Large intestine (tissue), 3 donors: ENCODE measurements around the gene POU6F2. TPM values are rescaled to one million over a fixed set of nuclear protein-coding genes. Genes with fewer than 3 reads are reported as not detected.

Experiments used
- DNase-seq, 2 donors: peaks; one replicate each; pipeline versions ENCODE4 v3.0.0 to v3.0.0-alpha.2; 2013
- H3K27ac ChIP-seq: one replicate; pipeline ENCODE4 v1.5.1; 2013; ENCODE audit warnings: low read length
- H3K27me3 ChIP-seq: 2 replicates; pipeline ENCODE4 v1.6.1; 2013; ENCODE audit warnings: low read length; ENCODE audit not compliant: control insufficient read depth, insufficient read depth
- H3K36me3 ChIP-seq: 2 replicates; pipeline ENCODE4 v1.6.1; 2013; ENCODE audit warnings: low read length; ENCODE audit not compliant: control insufficient read depth, insufficient read depth
- H3K4me1 ChIP-seq: one replicate; pipeline ENCODE4 v1.6.1; 2013; ENCODE audit warnings: low read length; ENCODE audit not compliant: control insufficient read depth, insufficient read depth
- H3K4me3 ChIP-seq: one replicate; pipeline ENCODE4 v1.5.1; 2013; ENCODE audit warnings: low read length
- H3K9me3 ChIP-seq: one replicate; pipeline ENCODE4 v1.6.1; 2013; ENCODE audit warnings: mild to moderate bottlenecking, low read depth, low read length, moderate library complexity; ENCODE audit not compliant: control insufficient read depth
- WGBS: methylation state at CpG from one replicate; pipeline ENCODE4 v1.1.5; 2013; ENCODE audit warnings: low lambda C conversion rate; ENCODE audit not compliant: insufficient coverage; 5-methylcytosine and 5-hydroxymethylcytosine counted together
- polyA plus RNA-seq: library from polyadenylated mRNA; unstranded; fragments of 120-200 nt; gene quantifications from one replicate; pipeline ENCODE4 v1.2.1, GENCODE V29; 2013

Gene POU6F2
- polyA plus RNA-seq, 1 donor: 0.19 TPM

DNA sequence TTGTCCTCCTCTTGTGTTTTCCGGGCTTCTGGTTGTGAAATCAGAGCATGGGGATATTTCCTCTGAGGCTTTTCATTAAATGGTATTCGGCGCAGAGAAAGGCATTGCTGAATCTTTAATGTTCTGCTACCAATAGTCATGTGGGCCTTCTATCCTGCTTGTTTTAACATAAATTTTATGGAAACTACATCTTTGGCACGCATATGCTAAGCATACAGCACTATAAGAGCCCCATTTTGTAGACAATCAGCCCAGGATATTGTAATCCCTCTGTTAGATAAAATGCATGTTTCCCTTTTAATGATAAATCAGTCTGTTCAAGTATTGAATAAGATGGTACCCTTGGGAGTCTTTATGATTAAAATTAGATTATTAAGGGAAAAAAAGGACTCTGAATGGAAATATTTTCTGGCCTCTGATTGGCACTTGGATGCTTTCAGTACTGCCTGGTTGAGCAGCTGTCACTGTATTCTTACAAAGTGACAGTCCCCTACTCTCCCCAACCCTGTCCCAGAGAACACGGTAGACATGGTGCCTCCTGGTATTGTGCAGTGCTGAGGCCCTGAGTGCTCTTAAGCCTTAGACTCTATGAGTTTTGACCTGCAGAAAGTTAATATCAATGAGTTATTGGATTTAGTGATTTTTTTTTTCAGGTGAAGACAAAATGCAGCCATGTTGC, 256.3 kb downstream of the POU6F2 start:
- H3K4me3 ChIP-seq: no peak overlapping the region
- peaks cover 3% of the 10 kb centered on the region for H3K27me3 ChIP-seq
- H3K9me3 ChIP-seq: no peaks in the 10 kb centered on the region
- DNase-seq: no peak
- no peaks in the 10 kb centered on the region for H3K36me3 ChIP-seq
- no peaks in the 10 kb centered on the region for H3K4me1 ChIP-seq
- H3K27ac ChIP-seq: no peak overlapping the region
- WGBS: 83% methylated on average over 1 of the region's 5 CpGs

DNA sequence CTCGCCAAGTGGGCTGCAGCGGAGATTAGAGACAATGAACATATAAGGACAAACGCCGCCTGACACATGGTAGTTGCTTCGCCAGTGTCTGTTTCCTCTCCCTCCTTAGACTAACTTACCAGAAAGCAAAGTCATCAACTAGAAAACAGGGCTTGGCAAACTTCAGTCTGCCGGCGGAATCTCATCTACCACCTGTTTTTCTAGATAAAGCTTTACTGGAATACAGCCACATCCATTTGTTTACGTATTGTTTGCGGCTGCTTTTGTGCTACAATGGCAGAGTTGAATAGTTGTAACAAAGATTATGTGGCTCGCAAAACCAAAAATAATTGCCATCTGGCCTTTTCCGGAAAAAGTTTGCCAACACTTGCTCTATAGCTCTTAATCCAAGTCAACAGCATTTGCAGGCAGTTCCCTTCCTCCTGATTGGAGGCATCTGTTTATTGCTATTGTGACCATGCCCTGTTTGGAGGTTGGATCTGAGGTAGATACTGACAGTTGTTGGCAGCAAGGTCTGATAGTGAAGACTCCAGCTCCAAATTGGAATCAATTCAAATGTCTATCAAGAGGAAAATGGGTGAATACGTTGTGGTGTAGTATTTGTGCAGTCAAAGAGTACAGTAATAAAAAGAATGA, 260.6 kb downstream of the POU6F2 start:
- H3K27me3 ChIP-seq: peaks cover 6% of the 10 kb centered on the region

DNA sequence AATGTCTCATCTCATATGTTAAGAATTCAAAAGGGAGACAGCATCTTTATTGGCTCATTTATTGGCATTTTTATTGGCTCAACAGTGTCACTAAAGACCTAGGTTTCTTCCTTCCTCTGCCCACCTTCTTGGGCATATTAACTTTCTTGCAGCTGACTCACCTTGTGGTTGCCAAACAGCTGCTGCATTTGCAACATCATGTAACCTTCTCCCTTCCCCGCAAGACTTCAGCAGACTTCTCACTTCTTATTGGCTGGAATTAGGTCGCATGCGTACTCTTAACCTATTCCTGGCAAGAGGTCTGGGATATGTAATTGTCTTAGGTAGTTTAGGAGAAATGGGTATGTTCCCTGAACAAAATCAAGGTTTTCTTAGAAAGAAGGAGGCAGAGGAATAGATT, 263.2 kb downstream of the POU6F2 start:
- H3K27ac ChIP-seq: no peak overlapping the region
- WGBS: 85% methylated on average over 2 of the region's 3 CpGs

More for the DNA sequence above, 260.6 kb downstream of the POU6F2 start:
- no peaks in the 10 kb centered on the region for H3K4me1 ChIP-seq
- no peak overlapping the region for H3K4me3 ChIP-seq
- no peak overlapping the region for H3K27ac ChIP-seq
- DNase-seq: no peak
- H3K36me3 ChIP-seq: no peaks in the 10 kb centered on the region
- H3K9me3 ChIP-seq: no peaks in the 10 kb centered on the region
- 100% methylated on average over 1 of the region's 12 CpGs for WGBS

DNA sequence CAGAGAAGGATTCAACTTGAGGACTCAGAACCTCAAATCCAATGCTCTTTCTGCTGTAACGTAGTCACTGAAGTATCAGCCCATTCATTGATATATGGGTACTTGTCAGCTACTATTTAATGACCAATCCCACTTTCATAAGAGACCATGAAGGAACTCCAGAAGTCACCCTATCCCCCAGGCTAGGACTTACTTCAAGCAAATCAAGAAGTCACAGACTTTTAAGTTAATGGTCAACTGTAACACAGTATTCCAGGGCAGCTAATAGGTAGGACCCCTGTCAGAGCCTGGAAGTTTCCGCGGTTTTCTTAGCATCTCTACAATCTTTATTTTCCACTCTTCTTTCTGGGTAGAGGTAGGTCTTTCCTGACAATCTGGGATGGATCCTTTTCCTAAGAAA, 269.9 kb downstream of the POU6F2 start:
- Histone ChIP-seq H3K4me3 (no peak overlapping the region), H3K36me3 (no peaks in the 10 kb centered on the region), H3K27me3 (peaks cover 9% of the 10 kb centered on the region), H3K9me3 (no peaks in the 10 kb centered on the region), H3K4me1 (no peaks in the 10 kb centered on the region), H3K27ac (no peak overlapping the region)
- no peak for DNase-seq
- WGBS: no CpG with 5 or more reads among the region's 3 CpGs

More for the DNA sequence above, 263.2 kb downstream of the POU6F2 start:
- H3K36me3 ChIP-seq: no peaks in the 10 kb centered on the region
- H3K4me1 ChIP-seq: no peaks in the 10 kb centered on the region
- DNase-seq: no peak
- H3K9me3 ChIP-seq: no peaks in the 10 kb centered on the region
- no peak overlapping the region for H3K4me3 ChIP-seq
- peaks cover 4% of the 10 kb centered on the region for H3K27me3 ChIP-seq

DNA sequence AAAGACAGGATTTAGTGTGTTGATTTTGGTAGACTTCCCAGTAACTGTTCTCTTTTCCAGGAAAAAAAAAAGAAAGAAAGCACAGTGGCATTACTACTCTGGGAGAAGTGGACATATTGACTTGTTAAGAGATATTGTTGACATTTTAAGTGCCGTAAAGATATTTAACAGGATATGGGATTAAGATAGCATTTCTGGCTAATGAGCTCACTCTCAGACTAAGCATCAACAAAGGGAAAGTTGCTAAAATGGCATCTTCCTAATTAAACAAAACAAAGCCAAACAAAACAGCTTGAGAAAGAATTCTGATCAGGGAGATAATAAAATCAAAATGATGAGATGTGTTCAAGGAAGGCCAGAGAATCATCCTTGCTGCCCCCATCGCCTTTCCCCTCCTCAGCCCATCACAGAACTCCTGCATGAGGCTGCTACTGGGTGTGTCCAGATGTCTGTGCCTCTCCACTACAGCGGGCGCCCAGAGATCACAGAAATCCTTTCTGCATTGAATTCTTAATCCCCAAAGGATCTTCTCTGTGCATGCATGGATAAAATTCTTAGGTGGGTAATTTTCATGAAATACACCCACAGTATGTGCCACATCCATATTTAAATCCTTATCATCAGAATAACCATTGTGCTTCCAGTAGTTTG, 270.5 kb downstream of the POU6F2 start:
- Histone ChIP-seq H3K4me1 (no peaks in the 10 kb centered on the region), H3K27ac (no peak overlapping the region), H3K27me3 (peaks cover 11% of the 10 kb centered on the region), H3K4me3 (no peak overlapping the region), H3K9me3 (no peaks in the 10 kb centered on the region), H3K36me3 (no peaks in the 10 kb centered on the region)
- WGBS: 38% methylated on average over 1 of the region's 4 CpGs
- no peak for DNase-seq

DNA sequence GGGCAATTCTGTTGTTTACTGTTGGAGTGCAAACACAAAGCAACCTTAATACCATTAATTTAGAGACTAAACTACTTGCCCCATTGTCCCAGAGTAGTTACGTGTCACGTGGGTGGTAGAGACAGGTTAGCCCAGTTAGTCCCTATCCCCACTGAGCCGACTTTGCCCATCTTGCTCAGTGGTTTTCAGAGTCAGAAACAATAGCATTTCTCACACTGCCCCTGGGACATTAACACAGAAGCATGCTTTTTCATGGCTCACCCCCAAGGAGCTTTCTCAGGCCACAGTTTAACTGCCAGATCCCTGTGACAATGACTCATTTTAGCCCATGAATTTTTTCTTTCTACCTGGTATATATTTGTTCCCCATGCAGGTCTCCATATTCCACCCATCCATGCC, 271.0 kb downstream of the POU6F2 start:
- no CpG with 5 or more reads among the region's 3 CpGs for WGBS
- H3K27ac ChIP-seq: no peak overlapping the region
- H3K4me3 ChIP-seq: no peak overlapping the region
- H3K9me3 ChIP-seq: no peaks in the 10 kb centered on the region
- H3K27me3 ChIP-seq: peaks cover 9% of the 10 kb centered on the region
- DNase-seq: no peak
- H3K4me1 ChIP-seq: no peaks in the 10 kb centered on the region
- H3K36me3 ChIP-seq: no peaks in the 10 kb centered on the region

DNA sequence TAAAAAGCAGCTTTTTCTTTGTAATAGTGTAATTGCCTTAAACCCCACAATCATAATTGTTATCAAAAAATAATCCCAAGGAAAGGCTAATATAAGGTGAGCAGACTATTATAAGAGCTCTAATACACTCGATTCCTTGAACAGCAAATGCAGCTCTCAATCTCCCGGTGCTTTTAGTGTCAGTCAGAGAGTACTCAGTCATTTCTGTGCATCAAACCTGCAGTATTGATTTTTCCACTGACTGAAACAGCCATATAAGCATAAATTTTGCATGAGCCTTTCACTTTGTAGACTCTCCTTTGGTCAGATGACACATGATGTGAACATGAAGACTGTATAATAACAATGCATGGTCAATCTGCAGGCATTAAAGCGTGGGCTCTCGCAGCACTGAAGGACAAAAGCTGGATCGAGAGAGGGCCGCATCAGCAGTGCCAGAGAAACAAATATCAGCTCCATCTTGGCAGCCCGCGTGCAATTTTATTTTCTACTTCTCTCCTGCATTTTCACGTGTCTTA, 272.0 kb downstream of the POU6F2 start:
- WGBS: 80% methylated on average over 1 of the region's 9 CpGs
- H3K36me3 ChIP-seq: no peaks in the 10 kb centered on the region
- no peak overlapping the region for H3K4me3 ChIP-seq
- H3K9me3 ChIP-seq: no peaks in the 10 kb centered on the region
- DNase-seq: no peak
- peaks cover 9% of the 10 kb centered on the region for H3K27me3 ChIP-seq
- no peak overlapping the region for H3K27ac ChIP-seq
- no peaks in the 10 kb centered on the region for H3K4me1 ChIP-seq

DNA sequence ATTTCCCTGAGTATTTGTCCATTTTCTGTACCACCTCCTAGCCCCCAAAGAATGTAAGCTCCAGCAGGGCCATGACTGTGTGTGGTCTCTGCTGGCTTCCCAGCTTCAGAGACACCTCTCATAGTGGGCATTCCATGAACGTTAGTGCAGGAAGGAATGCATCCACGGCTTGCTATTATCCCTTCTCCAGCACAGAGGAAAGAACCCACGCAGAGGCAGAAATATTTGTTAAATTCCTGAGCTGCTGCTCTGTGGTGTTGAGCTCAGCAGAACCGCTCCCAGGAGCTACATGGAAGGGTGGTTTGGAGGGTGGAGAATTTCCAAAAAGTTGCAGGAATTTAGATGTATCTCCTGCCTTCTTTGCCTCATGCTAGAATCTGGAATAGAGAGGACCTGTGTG, 275.2 kb downstream of the POU6F2 start:
- no CpG with 5 or more reads among the region's 4 CpGs for WGBS
- peak in 1 of 2 donors; percentile 2 for DNase-seq
- H3K27me3 ChIP-seq: peaks cover 9% of the 10 kb centered on the region
- no peak overlapping the region for H3K27ac ChIP-seq
- no peaks in the 10 kb centered on the region for H3K36me3 ChIP-seq
- no peak overlapping the region for H3K4me3 ChIP-seq
- H3K9me3 ChIP-seq: no peaks in the 10 kb centered on the region
- no peaks in the 10 kb centered on the region for H3K4me1 ChIP-seq

DNA sequence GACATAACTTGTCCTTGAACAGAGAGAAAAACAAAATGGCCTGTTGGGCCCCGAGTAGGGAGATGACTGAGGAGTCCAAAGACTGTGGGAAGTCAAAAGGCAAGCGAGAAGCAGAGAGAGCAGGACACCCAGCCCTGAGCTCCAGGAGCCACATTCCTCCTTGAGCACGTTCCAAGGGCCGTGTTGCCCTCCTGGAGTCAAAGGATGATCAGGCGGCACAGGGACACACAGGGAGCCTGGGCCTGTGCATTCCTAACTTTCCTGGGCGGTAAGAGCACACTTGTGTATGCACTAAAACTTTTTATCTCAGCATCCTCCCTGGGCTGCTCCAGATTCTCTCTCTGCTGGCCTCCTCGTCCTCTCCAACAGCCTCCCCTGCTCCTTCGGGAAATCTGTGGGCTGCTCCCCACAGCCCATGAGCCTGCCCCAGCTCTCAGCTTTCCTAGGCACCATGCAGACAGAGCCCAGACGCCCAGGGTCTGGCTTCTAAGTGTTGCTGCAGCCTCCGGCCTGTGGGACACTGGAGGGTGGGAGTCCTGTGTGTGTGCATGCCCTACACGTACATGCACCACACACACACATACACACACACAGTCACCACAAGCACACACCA, 281.8 kb downstream of the POU6F2 start:
- Histone ChIP-seq H3K4me1 (no peaks in the 10 kb centered on the region), H3K9me3 (peaks cover 4% of the 10 kb centered on the region), H3K27ac (no peak overlapping the region), H3K27me3 (no peaks in the 10 kb centered on the region), H3K4me3 (no peak overlapping the region), H3K36me3 (no peaks in the 10 kb centered on the region)
- 100% methylated on average over 1 of the region's 11 CpGs for WGBS
- DNase-seq: no peak

DNA sequence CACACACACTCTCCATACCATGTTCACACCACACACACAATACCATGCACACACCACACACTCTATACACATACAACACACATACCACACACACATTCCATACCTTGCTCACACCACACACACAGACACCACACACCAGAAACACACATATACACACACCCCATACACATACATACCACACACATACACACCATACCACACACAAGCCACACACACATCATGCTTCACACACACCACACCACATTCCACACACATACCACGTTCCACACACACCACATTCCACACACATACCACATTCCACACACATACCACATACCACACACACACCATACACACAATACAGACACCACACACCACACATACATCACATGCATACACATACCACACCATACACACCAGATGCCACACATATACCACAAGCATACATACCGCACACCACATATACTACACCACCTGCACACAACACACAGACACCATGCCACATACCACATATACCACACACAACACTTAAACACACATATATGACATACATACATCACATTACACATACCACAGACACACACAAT, 282.7 kb downstream of the POU6F2 start:
- Histone ChIP-seq H3K27me3 (no peaks in the 10 kb centered on the region), H3K4me1 (no peaks in the 10 kb centered on the region), H3K27ac (no peak overlapping the region), H3K36me3 (no peaks in the 10 kb centered on the region), H3K9me3 (peaks cover 4% of the 10 kb centered on the region), H3K4me3 (no peak overlapping the region)
- DNase-seq: no peak
- whole genome bisulfite sequencing: no CpG with 5 or more reads among the region's 2 CpGs
